GM18868 (cell line): ENCODE data around the gene SYT2.

Experiments used
- ATAC-seq: cut with Tn5 transposase; IDR thresholded peaks from one replicate; pipeline ENCODE4 v1.9.1; 2021; ENCODE audit warnings: mild to moderate bottlenecking, moderate library complexity; ENCODE audit not compliant: unreplicated experiment

Gene SYT2

DNA sequence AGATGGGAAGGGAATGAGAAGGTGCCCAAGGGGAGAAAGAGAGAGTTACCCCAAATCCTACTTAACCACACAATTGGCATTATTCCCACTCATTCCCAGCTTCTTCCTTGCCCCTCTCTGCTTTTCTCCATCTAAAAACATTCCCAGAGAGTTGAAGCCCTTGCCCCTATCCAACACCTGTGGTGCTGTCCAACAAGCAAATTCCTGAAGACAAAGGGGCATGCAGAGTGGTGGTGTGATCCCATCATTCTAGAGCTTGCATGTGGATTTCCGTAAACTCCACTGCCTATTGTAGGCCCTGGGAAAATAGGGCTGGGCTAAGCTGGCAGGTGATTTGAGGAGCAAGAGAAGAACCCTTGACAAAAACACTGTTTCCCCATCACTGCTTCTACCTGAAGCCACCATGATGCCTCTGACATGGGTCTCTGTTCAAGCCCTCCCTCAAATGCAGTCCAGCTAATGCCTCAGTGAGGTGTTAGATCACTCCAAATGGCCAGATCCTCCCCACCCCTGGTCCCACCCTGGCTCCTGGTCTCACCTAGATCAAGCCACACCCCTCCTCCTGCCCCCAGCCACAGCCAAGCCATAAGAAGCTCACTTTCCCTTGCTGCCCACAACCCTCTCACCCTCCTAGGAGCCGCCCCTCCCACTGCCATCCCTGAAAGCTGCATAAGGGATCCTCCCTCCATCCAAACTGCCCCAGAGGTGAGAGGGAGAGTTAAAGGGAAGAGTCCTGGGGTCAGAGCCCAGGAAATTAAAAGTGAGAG, 29.5 kb downstream of the SYT2 start:
- no peak for ATAC-seq

DNA sequence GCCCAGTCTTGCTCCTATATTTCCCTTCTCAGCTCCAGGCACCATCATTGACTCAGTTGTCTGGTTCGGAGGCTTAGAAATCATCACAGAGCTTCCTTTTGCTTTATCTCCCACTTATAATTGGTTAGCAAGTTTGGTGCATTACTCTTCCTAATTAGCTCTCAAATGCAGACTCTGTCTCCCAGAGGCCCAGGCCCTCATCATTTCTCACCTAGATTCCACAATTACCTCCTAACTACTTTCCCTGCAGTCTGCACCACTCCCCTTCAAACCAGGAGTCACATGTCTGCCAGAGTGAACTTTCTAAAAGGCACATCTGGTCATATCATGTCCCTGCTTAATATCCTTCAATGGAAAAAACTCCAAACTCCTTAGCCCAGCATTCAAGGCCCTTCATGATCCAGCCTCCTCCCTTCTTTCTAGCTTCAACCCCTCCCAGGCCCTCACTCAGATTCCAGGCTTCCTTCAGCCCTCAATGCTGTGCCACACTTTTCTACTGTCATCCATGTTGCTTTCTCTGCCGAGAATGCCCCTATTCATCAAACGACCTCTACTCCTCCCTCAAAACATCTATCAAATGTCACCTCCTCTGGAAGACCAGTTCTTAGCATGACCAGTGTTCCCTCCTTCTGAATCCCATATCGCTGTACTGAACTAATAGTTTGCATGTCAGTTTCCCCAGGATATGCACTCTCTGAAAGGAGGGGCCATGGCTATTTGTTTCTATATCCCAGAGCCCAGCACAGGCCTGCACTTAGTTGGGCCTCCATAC, 30.7 kb downstream of the SYT2 start:
- no peak for ATAC-seq

DNA sequence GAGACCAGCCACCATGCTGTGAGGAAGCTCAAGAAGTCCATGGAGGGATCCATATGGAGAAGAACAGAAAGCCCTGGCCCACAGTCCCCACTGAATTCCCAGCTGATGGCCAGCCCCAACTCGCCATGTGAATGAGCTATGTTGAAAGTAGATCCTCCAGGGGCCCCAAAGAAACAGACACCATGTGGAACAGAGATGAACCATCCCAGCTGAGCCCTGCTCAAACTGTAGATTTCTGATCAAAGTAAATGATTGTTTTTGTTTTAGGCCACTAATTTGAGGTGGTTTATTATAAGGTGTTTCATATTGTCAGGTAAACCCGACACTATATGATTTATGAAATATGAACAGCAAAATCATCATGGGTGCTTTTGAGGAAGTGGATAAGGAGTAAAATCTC, 32.8 kb downstream of the SYT2 start:
- no peak for ATAC-seq

DNA sequence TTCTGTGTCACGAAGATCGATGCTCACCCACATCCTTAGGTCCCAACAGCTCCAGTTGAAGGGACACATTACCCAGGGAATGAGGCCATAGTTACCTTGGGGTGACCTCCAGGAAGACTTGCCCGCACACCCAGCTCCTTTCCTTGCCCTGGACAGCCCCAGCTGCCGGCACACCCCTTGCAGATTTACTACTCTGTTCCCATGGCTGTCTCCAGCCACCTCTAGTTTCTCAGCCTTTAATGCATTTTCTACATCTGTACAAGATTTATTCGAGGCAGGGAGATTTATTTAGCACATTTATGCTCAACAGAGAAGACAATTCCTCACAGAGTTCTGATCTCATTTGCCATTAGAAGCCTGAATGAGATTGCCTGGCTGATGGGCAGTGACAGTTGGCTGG, 36.7 kb downstream of the SYT2 start:
- no peak for ATAC-seq

DNA sequence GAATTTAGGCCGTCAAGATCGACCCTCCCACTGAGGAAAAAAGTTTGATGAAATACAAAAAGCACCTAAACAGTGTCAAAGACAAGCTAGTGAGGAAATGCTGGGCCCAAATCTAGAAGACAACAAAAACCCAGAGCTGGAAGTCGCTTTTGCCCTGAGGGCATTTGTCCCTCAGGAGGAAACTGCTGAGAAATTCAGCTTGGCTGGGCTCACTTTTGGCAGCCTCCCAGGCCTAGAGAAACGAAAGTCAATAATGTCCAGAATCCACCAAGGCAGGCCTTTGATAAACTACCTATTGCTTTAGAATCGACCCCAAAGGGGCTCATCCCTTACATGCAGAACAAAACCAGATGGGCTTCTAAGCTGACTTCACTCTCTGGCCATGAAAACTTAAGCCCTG, 38.9 kb downstream of the SYT2 start:
- ATAC-seq: no peak

DNA sequence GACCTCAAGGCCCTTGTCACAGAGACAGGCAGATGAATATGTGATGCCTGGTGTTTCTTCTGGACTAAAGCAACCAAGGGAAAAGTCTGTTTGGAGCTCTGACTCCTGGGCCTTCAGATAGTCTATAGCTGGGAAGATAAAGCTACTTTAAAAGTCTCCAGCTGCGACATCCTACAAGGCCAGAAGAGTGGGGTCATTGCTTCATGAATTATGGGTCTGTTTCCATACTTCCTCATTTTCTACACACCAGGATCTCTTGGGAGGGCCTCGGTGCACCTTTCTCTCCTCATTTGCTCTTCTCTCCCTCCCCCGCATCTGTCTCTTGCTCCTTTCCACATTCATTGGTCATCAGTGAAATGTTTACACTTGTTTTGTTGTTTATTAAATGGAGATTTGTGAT, 44.8 kb downstream of the SYT2 start:
- no peak for ATAC-seq

DNA sequence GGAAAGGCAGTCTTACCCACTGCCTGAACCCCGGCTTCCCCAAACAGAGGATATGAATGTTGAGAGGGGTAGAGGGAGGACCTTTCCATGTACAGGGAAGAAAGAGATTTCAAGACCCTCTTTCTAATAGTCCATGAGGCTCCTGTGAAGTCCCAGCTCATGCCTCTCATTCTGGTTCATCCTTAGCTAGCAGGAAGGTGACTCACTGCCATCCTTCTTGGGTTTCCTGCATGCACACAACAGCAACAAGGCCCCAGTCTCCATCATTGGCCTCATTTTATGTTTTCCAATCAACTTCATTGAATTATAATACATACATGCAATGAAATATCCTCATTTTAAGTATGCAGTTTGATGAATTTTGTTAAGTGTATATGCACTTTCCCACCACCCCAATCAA, 46.2 kb downstream of the SYT2 start:
- no peak for ATAC-seq

DNA sequence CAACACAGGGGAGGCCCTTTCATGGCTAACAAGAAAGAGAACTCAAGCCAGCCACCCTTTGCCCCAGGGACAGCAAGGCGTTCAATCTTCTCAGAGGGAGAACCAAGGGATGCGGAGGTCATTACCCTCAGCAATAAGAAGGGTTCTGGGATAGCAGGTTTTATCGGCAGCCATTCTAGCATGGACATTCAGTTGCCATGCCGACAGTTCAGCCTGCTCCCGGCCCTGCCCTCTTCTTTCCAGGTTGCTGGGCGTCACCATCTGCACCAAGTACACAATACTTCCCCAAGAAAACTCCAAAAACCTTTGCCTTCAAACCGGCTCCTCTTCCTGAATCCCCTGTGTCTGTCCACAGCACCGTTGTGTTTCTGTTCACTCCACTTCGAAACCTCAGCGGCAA, 47.1 kb downstream of the SYT2 start:
- no peak for ATAC-seq

DNA sequence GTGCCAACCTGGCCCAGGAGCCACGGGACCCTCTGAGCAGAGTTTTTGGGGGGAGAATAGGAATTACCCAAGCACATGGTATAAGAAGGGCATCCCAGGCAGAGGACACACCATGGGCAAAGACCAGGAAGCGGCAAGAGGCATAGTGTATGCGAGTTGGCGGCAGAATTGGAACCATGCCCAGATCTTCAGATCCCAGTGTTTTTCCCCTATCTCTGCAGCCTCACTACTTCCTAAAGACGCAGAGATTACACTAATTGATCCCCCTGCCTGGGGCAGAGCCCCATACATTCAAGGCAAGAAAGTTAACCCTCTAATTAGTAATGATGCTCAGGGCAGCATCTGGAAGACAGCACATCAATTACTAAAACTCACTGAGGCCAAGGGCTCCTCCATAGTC, 48.2 kb downstream of the SYT2 start:
- ATAC-seq: no peak

DNA sequence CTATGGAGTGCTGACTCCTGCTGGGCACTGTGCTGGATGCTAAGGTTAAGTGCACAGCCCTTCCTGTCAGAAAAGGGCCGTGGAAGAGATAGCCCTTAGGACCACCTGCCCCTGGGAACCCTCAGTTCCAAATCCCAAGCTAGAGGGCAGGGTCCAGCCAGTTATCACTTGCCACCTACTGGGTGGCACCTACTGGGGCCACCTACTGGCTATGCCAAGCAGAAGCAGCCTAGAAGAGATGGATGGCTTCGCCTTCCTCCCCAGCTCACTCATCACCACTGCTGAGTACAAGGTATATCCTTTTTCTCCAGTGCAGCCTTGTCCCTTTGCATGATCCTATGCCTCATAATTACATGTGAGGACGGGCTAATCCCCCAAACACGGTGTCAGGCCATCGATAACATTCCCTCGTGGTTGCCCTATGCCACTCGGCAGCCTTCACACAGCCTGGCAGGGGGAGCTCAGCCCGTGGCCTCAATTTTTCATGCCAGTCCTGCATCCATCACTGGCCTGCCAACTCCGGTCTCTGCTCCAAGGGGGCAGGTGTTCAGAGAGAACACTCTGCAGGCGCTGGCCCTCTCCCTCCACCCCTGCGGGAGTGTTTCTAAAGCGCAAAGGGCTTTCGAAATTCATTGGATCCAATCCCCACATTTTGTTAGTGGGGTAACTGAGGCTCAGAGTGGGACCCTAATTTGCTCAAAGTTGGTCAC, 49.0 kb downstream of the SYT2 start:
- no peak for ATAC-seq

DNA sequence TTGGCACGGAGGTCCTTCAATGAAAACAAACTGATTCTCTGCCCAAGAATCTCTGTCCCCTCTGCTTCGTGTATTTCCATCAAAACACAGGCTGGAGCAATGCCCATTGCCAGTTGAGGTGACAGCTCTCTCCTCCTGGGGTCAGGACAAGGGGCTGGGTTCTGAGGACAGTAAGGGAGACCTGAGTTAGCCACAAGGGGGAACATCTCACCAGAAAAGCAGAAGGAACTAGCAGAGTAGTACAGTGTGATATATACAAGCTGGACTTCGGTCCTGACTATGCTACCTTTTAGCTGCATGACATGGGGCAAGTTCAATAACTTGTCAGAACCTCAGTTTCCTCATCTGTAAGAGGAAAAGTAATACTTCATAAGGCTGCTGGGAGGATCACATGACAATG, 50.3 kb downstream of the SYT2 start:
- no peak for ATAC-seq

DNA sequence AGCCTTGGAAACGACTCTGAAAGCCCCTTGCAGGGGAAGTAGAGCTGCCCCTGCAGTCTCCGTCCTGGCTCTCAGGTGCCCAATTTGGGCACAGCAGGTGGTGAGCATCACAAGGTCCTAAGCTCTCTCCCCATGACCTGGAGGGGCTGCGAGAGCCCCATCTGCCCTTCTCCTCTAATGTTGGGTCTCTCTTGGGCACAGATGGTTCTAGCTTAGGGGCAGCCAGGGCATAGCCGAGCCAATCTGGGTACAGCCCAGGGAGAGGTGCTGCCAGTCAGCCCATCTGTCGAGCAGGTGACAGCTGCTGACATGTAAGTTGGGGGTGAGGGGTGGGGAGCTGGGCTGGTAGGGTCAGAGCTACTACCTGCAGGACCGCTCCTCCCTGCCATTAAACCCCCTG, 50.7 kb downstream of the SYT2 start:
- ATAC-seq: no peak

DNA sequence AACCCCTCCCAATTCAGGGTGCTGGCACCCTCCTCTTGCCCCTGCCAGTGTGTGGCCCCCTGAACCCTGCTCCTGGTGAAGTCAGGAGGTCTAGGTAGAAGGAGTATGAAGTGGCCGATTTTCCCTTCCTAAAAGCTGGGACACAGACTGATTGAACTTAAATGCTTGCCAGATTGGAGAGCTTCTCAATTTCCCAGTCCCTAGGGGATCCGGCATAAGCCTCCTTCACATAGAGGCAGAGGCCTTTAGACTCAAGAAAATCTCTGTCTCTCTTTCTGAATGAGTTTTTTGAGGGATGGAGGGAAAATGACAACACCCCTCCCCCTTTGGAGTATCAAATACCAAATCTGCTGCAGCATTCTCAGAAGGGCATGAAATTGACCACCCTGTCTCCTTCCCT, 51.5 kb downstream of the SYT2 start:
- ATAC-seq: no peak

DNA sequence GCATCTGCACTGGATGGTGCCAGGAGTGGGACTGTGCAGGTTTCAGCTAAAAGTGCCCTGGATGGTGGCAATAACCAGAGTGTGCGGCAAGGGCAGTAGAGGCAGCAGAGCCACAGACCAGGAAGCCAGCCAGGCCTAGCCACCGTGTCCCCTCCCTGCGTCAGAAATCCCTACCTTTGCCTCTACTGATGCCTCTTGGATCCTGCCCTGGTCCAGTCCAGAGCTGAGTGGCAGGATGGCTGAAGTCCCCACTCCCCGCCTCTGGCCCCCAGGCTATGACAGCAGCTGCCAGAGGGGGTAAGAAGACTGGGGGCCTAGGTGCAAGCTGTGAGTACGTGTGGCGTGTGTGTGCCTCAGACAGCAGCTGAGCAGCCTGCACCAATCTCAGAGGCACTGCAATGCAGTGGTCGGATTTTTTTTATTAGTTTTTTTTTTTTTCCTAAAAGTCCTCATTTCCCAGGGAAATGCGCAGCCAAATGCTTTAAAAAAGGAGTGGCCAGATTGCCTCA, 51.9 kb downstream of the SYT2 start:
- no peak for ATAC-seq

DNA sequence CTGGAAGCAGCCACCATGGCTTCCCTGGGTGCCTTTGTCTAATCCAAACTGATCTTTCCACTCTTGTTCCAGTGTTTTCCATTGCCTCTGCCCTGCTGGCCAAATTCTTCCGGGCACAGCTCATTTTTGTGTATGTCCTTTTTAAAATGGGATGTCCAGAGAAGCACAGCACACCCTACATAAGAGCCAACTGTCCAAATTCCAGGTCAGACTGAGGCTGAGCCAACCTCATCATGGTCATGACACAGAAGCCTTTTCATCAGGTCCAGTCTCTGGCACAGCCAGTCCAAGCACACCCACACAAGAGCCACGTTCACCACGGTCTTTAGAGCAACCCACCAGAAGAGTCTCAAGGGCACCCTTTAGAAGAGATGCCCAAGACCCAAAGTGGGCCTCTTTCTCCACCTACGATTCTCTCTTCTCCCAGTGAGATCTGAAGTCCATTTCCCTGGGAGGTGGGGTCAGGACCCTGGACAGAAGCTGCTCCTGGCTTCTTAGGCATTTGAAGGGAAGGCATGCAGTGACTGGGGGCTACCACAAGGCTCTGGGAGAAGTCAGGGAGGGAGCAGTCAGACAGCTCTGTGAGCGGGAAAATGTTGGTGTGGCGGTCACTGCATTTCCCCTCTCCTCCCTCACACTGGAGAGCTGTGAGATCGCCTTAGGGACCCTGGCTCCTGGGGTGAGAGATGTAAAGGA, 53.2 kb downstream of the SYT2 start:
- ATAC-seq: no peak

DNA sequence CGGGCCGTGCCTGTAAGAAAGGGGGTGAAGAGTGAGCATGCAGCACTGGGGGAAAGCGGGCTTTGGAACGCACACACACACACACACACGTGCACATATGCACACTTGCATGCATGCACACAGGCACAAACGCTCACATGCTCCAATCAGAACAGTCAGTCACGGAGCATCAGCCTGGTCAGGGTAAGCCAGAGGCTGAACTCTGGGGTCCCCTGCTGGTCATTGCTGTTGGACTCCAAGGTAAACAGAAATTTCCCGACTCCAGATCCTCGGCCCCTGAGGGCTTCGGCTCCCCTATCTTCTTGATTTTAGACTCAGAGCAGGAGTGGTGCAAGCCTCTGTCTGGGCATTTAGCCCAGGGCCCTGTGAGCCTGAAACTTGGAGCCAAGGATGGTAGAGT, 54.2 kb downstream of the SYT2 start:
- ATAC-seq: no peak

DNA sequence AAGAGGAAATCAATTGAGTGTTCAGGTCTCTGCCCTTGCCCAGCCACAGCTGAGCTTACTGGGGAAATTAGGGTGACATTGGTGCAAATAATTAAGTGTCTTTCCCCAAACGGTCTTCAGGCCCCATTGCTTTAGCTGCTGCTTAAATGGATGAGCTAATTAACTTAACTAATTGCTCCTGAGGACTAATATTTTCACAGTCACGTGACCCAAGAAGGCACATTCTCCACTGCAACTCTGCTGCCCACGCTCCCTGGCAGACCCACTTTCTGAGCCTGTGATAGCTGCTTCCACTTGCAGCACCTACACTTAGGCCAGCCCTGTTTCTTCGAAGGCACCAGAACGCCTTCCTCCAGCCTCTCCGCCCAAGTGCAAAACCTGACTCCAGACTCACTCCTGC, 56.2 kb downstream of the SYT2 start:
- no peak for ATAC-seq

DNA sequence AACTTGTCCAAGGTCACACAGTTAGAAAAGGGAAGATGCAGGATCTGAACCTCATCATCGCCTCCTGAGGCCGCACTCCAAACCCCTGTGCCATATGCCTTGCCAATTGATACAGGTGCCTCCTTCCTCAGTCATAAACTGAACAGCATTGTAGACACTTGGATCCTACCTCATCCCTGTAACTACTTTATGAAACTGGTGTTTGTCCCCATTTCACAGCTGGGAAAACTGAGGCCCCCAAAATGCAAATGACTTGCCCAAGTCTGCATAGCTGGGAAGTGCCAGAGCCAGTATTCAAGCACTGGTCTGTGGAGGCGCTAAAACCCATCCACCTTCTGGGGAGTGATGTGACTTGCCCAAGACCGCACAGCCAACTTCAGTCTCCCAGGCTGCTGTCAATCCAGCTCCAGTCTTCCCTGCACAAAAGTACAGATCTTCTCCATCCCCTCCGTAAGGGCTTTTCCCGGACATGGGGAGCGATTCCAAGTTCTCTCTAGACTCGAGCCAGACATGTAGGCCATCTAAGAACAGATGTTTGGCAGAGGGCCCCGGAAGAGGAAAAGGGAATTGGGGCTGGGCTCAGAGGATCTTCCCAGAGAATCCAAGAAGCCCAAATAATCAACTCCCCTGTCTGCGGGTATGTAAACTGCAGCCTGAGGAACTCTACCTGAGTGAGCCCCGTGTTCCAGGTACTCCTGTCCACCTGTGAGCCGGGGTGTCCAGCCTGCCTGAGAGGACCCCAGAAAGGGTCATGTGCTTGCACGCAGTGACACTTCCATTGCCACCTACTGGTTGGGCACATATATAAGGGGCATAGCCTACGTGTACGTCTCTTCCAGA, 60.5 kb downstream of the SYT2 start:
- ATAC-seq: no peak

DNA sequence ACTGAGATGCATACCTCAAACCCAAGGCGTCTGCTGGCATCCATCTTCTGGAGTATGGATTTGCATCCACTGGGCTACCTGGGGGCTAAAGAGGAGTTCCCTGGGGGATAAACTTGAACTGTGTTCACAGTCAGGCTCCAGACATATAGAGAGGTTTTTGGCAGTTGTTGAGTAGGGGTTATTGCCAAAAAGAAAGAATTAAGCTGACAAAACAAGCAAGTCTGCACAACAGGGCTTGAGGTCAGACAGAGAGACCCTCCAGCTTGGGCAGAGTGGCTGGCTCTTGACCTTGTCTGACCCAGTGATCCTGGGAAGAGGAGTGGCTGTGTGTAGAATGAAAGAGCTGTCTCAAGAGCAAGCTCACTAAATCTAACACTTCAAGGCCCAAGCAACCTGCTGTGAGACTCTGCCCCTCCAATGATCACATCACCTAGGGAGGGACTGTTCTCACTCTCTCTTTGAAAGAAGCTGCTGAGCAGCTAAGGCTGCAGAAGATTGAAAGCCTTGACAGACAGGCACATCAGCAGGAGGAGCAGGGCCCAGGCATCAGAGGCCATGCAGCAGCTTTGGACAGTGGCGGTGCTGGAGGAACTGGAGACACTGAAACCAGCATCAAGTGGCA, 61.5 kb downstream of the SYT2 start:
- no peak for ATAC-seq

DNA sequence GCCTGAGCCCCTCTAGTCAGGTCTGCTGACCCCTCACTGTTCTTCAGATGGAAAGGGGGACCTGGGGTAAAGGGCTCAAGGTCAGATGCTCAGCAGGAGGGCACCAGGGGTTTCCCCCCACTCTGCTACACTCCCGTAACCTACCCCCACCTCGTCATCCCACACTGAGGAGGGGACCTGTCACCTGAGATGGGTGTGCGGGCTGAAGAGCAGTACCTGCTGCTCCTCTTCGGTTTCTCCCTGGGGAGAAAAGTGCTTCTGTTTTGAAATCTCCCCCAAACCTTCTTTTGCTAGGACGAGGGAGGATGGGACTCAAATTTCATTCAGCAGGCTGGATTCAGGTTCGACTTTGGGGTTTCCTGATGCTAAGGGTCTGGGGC, 65.2 kb downstream of the SYT2 start:
- ATAC-seq: no peak
